GM23338 (cell line): ENCODE results near the gene TMEM63A. TPM values are rescaled to one million over a fixed set of nuclear protein-coding genes. Genes with fewer than 3 reads are reported as not detected.
A peak's percentile ranks its signal among the peaks of the same experiment; 100 is the strongest.

ENCODE experiments used
- ATAC-seq: fragments of 200-7000 bp; cut with Tn5 transposase; 3 replicates; pipeline ENCODE4 v1.9.1; 2020
- DNase-seq: peaks from one replicate; pipeline ENCODE4 v3.0.0-alpha.2; 2015; ENCODE audit warnings: low spot score
- H2AFZ ChIP-seq: fragments of 200-600 bp; sonication (generic); 2 replicates; pipeline ENCODE4 v1.8.0; 2016; ENCODE audit warnings: antibody characterized with exemption, mild to moderate bottlenecking, moderate library complexity
- H3F3A ChIP-seq: fragments of 200-600 bp; sonication (generic); replicated peaks from 2 replicates; pipeline ENCODE4 v1.8.0; 2017; ENCODE audit warnings: antibody characterized with exemption, mixed run types, low read depth
- H3K27ac ChIP-seq: fragments of 200-600 bp; sonication (generic); 2 replicates; pipeline ENCODE4 v1.6.1; 2016; ENCODE audit warnings: low read depth
- H3K27me3 ChIP-seq: fragments of 200-600 bp; sonication (generic); 2 replicates; pipeline ENCODE4 v1.8.0; 2016; ENCODE audit warnings: mild to moderate bottlenecking, mixed run types, moderate library complexity; ENCODE audit not compliant: insufficient read depth
- H3K36me3 ChIP-seq: fragments of 200-600 bp; sonication (generic); 2 replicates; pipeline ENCODE4 v1.8.0; 2016; ENCODE audit warnings: mild to moderate bottlenecking; ENCODE audit not compliant: insufficient read depth
- H3K4me1 ChIP-seq: fragments of 200-600 bp; sonication (generic); 2 replicates; pipeline ENCODE4 v1.8.0; 2016; ENCODE audit warnings: mild to moderate bottlenecking, moderate library complexity; ENCODE audit not compliant: insufficient read depth
- H3K4me2 ChIP-seq: fragments of 200-600 bp; sonication (generic); 2 replicates; pipeline ENCODE4 v1.7.1; 2017; ENCODE audit warnings: mixed run types
- H3K4me3 ChIP-seq: fragments of 200-600 bp; sonication (generic); 2 replicates; pipeline ENCODE4 v1.6.1; 2016; ENCODE audit warnings: mixed run types
- H3K79me2 ChIP-seq: fragments of 200-600 bp; sonication (generic); replicated peaks from 2 replicates; pipeline ENCODE4 v1.8.0; 2017; ENCODE audit warnings: mild to moderate bottlenecking; ENCODE audit not compliant: insufficient read depth
- H3K9me2 ChIP-seq: fragments of 200-600 bp; sonication (generic); 2 replicates; pipeline ENCODE4 v1.8.0; 2017; ENCODE audit not compliant: insufficient read depth
- H4K20me1 ChIP-seq: fragments of 200-600 bp; sonication (generic); replicated peaks from 2 replicates; pipeline ENCODE4 v1.8.0; 2017; ENCODE audit warnings: mild to moderate bottlenecking; ENCODE audit not compliant: insufficient read depth
- H3K27ac Mint-ChIP-seq: 2 replicates; pipeline ENCODE4 v1.8.0; 2020; ENCODE audit warnings: inconsistent platforms, mild to moderate bottlenecking, moderate library complexity, mixed read lengths
- H3K27me3 Mint-ChIP-seq: 3 replicates; pipeline ENCODE4 v1.8.0; 2022; ENCODE audit warnings: low read depth, mild to moderate bottlenecking, moderate library complexity, mixed read lengths, inconsistent platforms; ENCODE audit not compliant: insufficient read depth, poor library complexity
- H3K36me3 Mint-ChIP-seq: 3 replicates; pipeline ENCODE4 v1.8.0; 2021; ENCODE audit warnings: low read depth, mild to moderate bottlenecking, inconsistent platforms, moderate library complexity, mixed read lengths
- H3K4me1 Mint-ChIP-seq: 3 replicates; pipeline ENCODE4 v1.8.0; 2020; ENCODE audit warnings: mild to moderate bottlenecking, inconsistent platforms, mixed read lengths
- H3K4me3 Mint-ChIP-seq: 3 replicates; pipeline ENCODE4 v1.8.0; 2021; ENCODE audit warnings: moderate library complexity, mild to moderate bottlenecking, inconsistent platforms, mixed read lengths
- H3K9me3 Mint-ChIP-seq: 3 replicates; pipeline ENCODE4 v1.8.0; 2020; ENCODE audit warnings: moderate library complexity, mild to moderate bottlenecking, inconsistent platforms, mixed read lengths
- CTCF ChIP-seq, 2 experiments: fragments of 200-600 bp in 1 of 2; sonication (generic) in 1 of 2; conservative IDR thresholded peaks; 2 replicates each; pipeline versions ENCODE4 v1.5.1 to v1.6.1; 2016 to 2017; ENCODE audit warnings: antibody characterized with exemption in 2 of 2, low read depth in 2 of 2, mild to moderate bottlenecking in 2 of 2, moderate library complexity in 1 of 2
- EZH2 ChIP-seq: fragments of 200-600 bp; sonication (generic); IDR thresholded peaks from one replicate; pipeline ENCODE4 v1.8.0; 2017; ENCODE audit warnings: antibody characterized with exemption, mild to moderate bottlenecking, low read depth; ENCODE audit not compliant: unreplicated experiment
- EZH2phosphoT487 ChIP-seq: fragments of 200-600 bp; sonication (generic); IDR thresholded peaks from one replicate; pipeline ENCODE4 v1.8.1; 2018; ENCODE audit warnings: antibody characterized with exemption; ENCODE audit not compliant: unreplicated experiment
- NANOG ChIP-seq: IDR thresholded peaks from 2 replicates; pipeline ENCODE4 v1.6.1; 2016; ENCODE audit warnings: antibody characterized with exemption, borderline replicate concordance
- POLR2AphosphoS5 ChIP-seq: IDR thresholded peaks from 2 replicates; pipeline ENCODE4 v1.6.1; 2016; ENCODE audit warnings: antibody characterized with exemption, low read depth
- REST ChIP-seq: IDR thresholded peaks from one replicate; pipeline ENCODE4 v1.6.1; 2018; ENCODE audit warnings: antibody characterized with exemption; ENCODE audit not compliant: unreplicated experiment
- STAT1 ChIP-seq: IDR thresholded peaks from one replicate; pipeline ENCODE4 v1.6.1; 2016; ENCODE audit warnings: antibody characterized with exemption; ENCODE audit not compliant: unreplicated experiment
- ZNF114 ChIP-seq: fragments of 250-450 bp; sonication (Bioruptor Pico); IDR thresholded peaks from 2 replicates; pipeline ENCODE4 v1.5.0; 2020; ENCODE audit warnings: mild to moderate bottlenecking, moderate library complexity
- ZNF331 ChIP-seq: fragments of 250-450 bp; sonication (Bioruptor Pico); IDR thresholded peaks from 2 replicates; pipeline ENCODE4 v1.5.0; 2020; ENCODE audit warnings: low read depth, mild to moderate bottlenecking, moderate library complexity
- polyA plus RNA-seq: library from polyadenylated mRNA; unstranded; fragments of >200 nt; fragmentation: Nextera tagmentation; extraction: Ambion mirVana; gene quantifications from 2 replicates; pipeline ENCODE4 v1.2.1, GENCODE V29; 2016
- total RNA-seq: library from RNA; depleted of rRNA; stranded (reverse); fragments of >200 nt; shearing (Covaris generic); gene quantifications from 2 replicates; pipeline ENCODE4 v1.2.3, GENCODE V29; 2014

The TMEM63A gene
- total and polyA plus RNA-seq, 2 experiments from 2014 or later, result 31.7 to 76.9 TPM

DNA sequence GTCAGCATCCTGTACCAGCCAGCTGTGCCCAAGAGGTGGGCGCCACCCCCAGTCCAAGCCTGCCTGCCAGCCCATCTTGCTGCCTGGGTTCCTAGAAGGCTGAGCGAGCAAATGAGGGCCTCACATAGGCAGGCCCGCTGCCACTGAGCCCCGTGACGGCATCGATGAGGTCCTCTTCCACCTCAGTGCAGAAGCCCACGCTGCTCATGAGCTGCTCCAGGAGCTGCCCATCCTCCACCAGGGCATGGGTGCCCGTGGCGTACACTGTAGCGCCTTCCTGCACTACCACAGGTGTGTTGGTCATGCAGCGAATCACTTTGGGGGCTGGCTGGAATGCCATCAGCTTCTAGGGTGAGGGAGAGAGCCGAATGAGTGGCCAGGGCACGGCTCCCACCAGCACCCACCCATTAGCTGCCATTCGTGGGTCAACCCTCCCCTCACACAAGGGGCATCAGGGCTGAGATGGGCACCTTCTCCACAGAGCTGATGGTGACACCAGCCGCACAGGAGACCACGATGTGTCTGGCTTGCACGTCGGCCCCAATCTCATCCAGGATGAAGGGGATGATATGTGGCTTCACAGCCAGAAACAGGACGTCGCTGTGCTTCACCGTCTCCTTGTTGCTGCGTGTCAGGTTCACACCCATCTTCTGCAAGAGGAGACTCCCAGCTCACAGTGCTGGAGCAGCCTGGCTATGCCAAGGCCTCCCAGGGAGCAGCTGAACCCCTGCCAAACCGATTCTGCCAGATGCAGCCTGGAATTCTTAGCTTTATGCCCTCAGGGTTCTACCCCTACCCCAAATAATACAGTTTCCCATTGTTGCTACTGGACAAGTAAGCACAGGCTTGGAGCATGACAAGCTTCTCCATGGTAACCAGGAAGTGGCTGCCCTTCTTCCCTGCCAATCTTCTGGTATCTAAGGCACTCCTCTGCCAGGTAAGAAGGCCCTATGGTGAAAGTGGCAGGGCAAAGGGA, 39.8 kb upstream of the TMEM63A start:
- H3K4me1 ChIP-seq, result peaks cover 28% of the 10 kb centered on the region
- peaks cover 22% of the 10 kb centered on the region for H3K79me2 ChIP-seq
- H3K27me3 Mint-ChIP-seq, result peaks cover 14% of the 10 kb centered on the region
- H3K9me2 ChIP-seq, result no peaks in the 10 kb centered on the region
- H3K4me2 ChIP-seq, result peak overlapping the region; percentile 89
- H3K4me1 Mint-ChIP-seq, result peaks cover 19% of the 10 kb centered on the region
- peaks cover 17% of the 10 kb centered on the region for H3F3A ChIP-seq
- peaks cover 60% of the 10 kb centered on the region for H3K36me3 Mint-ChIP-seq
- H3K27ac ChIP-seq, result no peak overlapping the region
- peak overlapping the region; percentile 93; the same call in 1 of the 2 replicates for H3K4me3 ChIP-seq
- H4K20me1 ChIP-seq, result peaks cover 13% of the 10 kb centered on the region; the same call in 1 of the 2 replicates
- H3K27ac Mint-ChIP-seq, result no peak overlapping the region
- ATAC-seq, result no peak
- no peak for DNase-seq
- H3K9me3 Mint-ChIP-seq, result no peaks in the 10 kb centered on the region
- no peak for TF ChIP-seq EZH2phosphoT487
- no peak for TF ChIP-seq STAT1
- no peak for TF ChIP-seq POLR2AphosphoS5
- no peak for TF ChIP-seq CTCF (conservative IDR thresholded peaks at IDR 0.05; ENCODE audit: low read depth in 2 of 2)
- TF ChIP-seq EZH2, result no peak
- no peak for TF ChIP-seq REST
- no peak for TF ChIP-seq NANOG
- no peak for TF ChIP-seq ZNF331 (CRISPR knock-in tag)
- no peak for TF ChIP-seq ZNF114 (CRISPR knock-in tag)
- H3K36me3 ChIP-seq, result peaks cover 34% of the 10 kb centered on the region
- no peak overlapping the region for H2AFZ ChIP-seq
- no peaks in the 10 kb centered on the region for H3K27me3 ChIP-seq
- H3K4me3 Mint-ChIP-seq, result peak overlapping the region; percentile 96
